ENCODE measurements around the gene ATAD3A. TPM values are rescaled to one million over a fixed set of nuclear protein-coding genes. Genes with fewer than 3 reads are reported as not detected.

The ATAD3A gene
- total RNA-seq, 1 experiment from 2014 or later = 71.2 TPM

Other genes starting within 250 kb of the ATAD3A start
- gene UBE2J2, start 238.3 kb upstream of the ATAD3A start, total RNA-seq (2021) = 62.6 to 72.2 TPM (median 65.6 TPM) in 3 replicates
- gene SCNN1D, start 231.7 kb upstream of the ATAD3A start, total RNA-seq (2021) = 4.7 to 8.5 TPM (median 6.4 TPM) in 3 replicates
- gene ACAP3, start 204.2 kb upstream of the ATAD3A start, total RNA-seq (2021) = 25.1 to 42.2 TPM (median 30.7 TPM) in 3 replicates
- 42.5 to 51.5 TPM (median 43.6 TPM) in 3 replicates for gene PUSL1, start 203.6 kb upstream of the ATAD3A start, total RNA-seq (2021)
- 144 to 170 TPM (median 160 TPM) in 3 replicates for gene INTS11, start 187.5 kb upstream of the ATAD3A start, total RNA-seq (2021)
- gene CPTP, start 187.4 kb upstream of the ATAD3A start, total RNA-seq (2021) = 10.3 to 14.4 TPM (median 12.3 TPM) in 3 replicates
- gene TAS1R3, start 180.9 kb upstream of the ATAD3A start, total RNA-seq (2021) = 0.18 to 0.22 TPM (median 0.21 TPM) in 3 replicates
- gene DVL1, start 162.7 kb upstream of the ATAD3A start, total RNA-seq (2021) = 74.1 to 91.4 TPM (median 77.3 TPM) in 3 replicates
- 6.7 to 11.2 TPM (median 10.7 TPM) in 3 replicates for gene MXRA8, start 153.6 kb upstream of the ATAD3A start, total RNA-seq (2021)
- 238 to 268 TPM (median 250 TPM) in 3 replicates for gene AURKAIP1, start 137.0 kb upstream of the ATAD3A start, total RNA-seq (2021)
- 117 to 142 TPM (median 117 TPM) in 3 replicates for gene CCNL2, start 112.8 kb upstream of the ATAD3A start, total RNA-seq (2021)
- 126 to 156 TPM (median 134 TPM) in 3 replicates for gene MRPL20, start 104.9 kb upstream of the ATAD3A start, total RNA-seq (2021)
- 1.6 to 2.8 TPM (median 1.9 TPM) in 3 replicates for gene ANKRD65, start 90.9 kb upstream of the ATAD3A start, total RNA-seq (2021)
- gene VWA1, start 76.5 kb upstream of the ATAD3A start, total RNA-seq (2021) = 28.3 to 35.5 TPM (median 28.3 TPM) in 3 replicates
- 0.60 to 0.94 TPM (median 0.61 TPM) in 3 replicates for gene ATAD3C, start 62.5 kb upstream of the ATAD3A start, total RNA-seq (2021)
- 47.9 to 63.6 TPM (median 48.5 TPM) in 3 replicates for gene ATAD3B, start 40.4 kb upstream of the ATAD3A start, total RNA-seq (2021)
- 6.6 to 8.8 TPM (median 8.0 TPM) in 3 replicates for gene TMEM240, start 28.5 kb downstream of the ATAD3A start, total RNA-seq (2021)
- 150 to 158 TPM (median 150 TPM) in 3 replicates for gene SSU72, start 62.7 kb downstream of the ATAD3A start, total RNA-seq (2021)
- 30.4 to 37.5 TPM (median 34.9 TPM) in 3 replicates for gene FNDC10, start 88.0 kb downstream of the ATAD3A start, total RNA-seq (2021)
- gene MIB2, start 103.3 kb downstream of the ATAD3A start, total RNA-seq (2021) = 90.6 to 120 TPM (median 113 TPM) in 3 replicates
- gene MMP23B, start 120.0 kb downstream of the ATAD3A start, total RNA-seq (2021) = 20.0 to 28.1 TPM (median 27.1 TPM) in 3 replicates
- 39.5 to 41.2 TPM (median 40.7 TPM) in 3 replicates for gene CDK11B, start 146.8 kb downstream of the ATAD3A start, total RNA-seq (2021)
- gene SLC35E2B, start 180.6 kb downstream of the ATAD3A start, total RNA-seq (2021) = 51.3 to 51.6 TPM (median 51.6 TPM) in 3 replicates
- gene CDK11A, start 212.2 kb downstream of the ATAD3A start, total RNA-seq (2021) = 47.8 to 54.7 TPM (median 52.0 TPM) in 3 replicates